T1000 (cell line): Measurements from ENCODE around the gene NTM.

Experiments used
- DNase-seq: peaks from one replicate; lab custom pipeline; 2025; ENCODE audit warnings: mixed read lengths; lab: John Stamatoyannopoulos, UW

NTM gene

DNA sequence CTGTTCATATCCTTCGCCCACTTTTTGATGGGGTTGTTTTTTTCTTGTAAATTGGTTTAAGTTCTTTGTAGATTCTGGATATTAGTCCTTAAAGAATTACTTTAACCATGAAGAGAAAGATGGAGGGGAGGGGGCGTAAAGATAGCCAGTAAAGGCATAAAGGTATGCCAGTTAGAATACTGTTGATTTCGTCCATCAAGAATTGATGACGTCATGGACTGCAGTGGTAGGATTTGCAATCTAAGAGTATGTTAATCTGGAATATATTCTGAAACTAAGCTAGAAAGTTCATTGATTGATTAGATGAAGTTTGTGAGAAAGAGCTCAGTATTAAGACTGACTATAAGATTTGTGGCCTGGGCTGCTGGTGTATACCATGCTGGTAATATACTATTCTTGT lies 856.1 kb downstream of the NTM start:
- no peak for DNase-seq

GRCh38 chr11:132228746-132229325 lies 858.4 kb downstream of the NTM start:
- no peak for DNase-seq

DNA sequence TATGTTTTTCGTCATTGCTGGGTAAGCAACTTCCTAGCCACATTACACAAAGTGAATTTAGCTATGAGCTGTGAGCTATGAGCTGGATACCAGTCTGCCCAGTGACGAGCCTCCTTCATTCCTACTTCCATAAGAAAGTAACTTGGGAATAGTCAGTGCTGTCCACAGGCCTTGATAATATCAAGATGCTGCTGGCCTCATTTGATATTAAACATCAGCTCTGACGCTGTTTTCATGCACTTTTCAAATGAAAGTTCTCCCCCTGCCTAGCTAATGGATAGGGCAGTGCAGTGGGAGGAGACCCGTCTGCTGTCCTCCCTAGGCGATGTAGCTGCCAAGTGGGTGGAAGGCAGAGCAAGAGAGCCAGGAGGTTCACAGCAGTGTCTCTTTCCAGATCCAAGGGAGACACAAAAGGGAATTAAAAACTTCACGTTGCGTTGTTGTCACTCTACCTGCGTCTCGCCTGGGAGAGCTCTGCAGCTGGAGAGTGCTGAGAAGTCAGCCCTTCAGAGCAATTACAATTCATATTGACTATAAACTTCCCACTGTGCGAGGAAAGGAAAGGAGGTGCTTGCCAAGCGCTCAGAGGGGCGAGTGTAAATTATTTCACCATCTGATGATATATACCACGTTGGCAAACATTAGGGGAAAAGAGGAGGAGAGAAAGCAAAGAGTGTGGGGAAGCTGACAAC lies 861.4 kb downstream of the NTM start:
- DNase-seq = no peak

DNA sequence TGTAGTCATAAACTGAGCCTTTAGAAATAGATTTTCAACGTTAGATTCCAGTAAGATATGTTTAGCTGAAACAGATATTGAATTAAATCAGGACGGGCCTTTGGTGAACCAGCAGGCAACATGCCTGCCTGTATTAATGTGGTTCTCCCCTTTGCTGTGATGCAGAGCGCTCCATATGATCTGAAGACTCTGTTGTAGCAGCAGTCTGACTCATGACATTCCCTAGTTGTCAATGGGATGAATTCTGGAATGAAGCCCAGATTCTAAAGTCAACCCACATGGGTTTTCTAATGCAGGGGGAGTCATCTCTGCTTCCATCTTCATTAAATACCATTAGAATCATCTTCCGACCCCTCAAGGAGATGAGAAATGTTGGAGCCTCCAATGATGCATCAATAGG lies 864.5 kb downstream of the NTM start:
- DNase-seq = no peak

DNA sequence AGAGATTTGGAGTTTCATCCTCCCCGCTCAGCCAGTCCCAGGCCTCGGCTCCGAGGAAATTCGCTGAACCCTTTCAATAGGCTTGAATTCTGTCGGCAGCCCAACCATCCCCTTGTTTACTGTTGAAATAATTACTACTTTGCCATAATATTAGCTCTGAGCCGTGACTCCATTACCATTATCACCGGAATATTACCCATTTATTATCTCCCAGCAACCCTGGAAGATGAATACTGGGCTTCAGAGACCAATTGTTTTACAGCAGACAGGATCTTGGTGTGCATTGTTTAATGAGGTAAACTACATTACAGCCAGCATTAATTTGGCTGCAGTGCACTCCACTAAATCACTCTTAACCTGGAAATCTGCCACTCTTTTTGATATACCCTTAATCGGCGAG lies 867.4 kb downstream of the NTM start:
- DNase-seq = no peak

- DNase-seq = no peak
These were observed 868.0 kb downstream of the NTM start for GRCh38 chr11:132238331-132238866.

DNA sequence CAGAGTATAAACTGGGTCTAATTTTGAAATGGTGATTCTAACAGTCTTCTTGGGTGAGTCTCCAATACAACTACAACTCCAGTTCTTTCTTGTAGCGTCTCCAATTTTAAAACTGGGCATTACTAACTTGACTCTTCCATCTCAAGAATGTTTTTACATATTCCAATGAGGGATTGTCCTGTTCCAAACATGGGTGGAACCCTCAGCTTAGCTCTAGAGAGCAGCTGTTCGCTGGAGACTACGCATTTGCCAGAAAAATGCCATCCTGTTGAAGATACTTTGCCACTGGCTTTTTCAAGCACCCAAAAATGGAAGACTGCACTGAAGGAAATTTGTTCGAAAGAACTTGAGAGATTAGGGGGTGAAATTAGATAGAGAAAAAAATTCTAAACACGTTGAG lies 870.0 kb downstream of the NTM start:
- no peak for DNase-seq

DNA sequence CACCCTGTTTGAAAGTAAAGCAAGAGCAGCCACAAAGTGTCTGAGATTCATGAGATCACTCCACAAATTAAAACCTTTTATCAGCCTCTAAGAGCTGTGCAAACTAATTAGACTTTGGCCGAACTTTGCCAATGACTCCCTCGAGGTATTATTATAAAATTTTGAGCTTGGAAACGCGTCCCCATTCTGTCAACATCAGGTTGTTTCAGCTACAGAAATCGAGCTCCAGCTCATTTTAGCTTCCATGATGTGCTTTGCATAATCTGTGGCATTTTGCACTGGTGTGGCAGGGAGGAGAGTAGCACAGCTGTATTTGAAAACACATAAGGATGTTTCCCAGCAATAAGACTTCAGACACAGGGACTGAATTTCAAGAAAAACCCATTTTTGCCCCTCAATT lies 872.2 kb downstream of the NTM start:
- DNase-seq = no peak

DNA sequence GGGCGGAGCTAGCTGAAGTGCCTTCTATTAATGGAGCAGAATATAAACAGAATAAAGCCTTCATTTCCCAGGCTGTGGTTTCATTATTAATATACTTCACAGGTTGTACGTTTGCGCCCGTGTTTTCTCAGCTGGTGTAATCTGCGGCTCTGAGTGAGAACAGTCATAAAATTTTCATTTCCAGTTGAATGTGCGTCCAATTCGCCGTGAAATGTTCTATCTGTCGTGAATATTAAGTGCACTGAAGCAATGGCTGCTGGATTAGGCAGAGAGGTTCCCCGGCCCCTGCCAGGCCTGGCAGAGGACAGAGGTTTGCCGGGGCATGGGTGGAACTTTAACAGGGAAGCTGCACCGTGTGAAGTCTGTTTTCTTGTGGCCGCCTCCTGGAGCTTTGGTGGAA lies 874.4 kb downstream of the NTM start:
- DNase-seq = no peak

GRCh38 chr11:132245403-132246385 lies 875.3 kb downstream of the NTM start:
- DNase-seq = no peak

GRCh38 chr11:132248580-132248979 lies 878.2 kb downstream of the NTM start:
- DNase-seq = no peak

GRCh38 chr11:132249256-132249655 lies 878.8 kb downstream of the NTM start:
- DNase-seq = no peak

DNA sequence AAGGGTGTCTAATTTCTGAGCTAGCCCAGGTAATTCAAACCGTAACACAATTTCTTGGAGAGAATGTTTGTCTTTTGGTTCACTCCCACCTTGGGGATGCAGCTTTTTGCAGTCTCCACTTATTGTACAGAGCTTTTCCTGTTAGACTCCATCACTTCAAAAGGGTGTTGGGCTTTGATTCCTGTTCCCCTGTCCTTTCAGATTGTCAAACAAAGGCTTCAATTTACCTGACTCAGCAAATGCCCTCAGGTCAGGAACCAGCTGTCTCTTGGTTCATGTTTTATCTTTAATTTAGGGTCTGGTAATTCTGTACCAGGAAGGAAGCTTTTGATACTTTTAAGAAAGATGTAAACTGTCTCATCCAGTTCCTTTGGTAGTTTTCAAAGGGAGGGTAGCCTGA lies 880.6 kb downstream of the NTM start:
- no peak for DNase-seq

GRCh38 chr11:132253469-132254264 lies 883.3 kb downstream of the NTM start:
- no peak for DNase-seq

- no peak for DNase-seq
These were observed 884.5 kb downstream of the NTM start for GRCh38 chr11:132254906-132255305.

DNA sequence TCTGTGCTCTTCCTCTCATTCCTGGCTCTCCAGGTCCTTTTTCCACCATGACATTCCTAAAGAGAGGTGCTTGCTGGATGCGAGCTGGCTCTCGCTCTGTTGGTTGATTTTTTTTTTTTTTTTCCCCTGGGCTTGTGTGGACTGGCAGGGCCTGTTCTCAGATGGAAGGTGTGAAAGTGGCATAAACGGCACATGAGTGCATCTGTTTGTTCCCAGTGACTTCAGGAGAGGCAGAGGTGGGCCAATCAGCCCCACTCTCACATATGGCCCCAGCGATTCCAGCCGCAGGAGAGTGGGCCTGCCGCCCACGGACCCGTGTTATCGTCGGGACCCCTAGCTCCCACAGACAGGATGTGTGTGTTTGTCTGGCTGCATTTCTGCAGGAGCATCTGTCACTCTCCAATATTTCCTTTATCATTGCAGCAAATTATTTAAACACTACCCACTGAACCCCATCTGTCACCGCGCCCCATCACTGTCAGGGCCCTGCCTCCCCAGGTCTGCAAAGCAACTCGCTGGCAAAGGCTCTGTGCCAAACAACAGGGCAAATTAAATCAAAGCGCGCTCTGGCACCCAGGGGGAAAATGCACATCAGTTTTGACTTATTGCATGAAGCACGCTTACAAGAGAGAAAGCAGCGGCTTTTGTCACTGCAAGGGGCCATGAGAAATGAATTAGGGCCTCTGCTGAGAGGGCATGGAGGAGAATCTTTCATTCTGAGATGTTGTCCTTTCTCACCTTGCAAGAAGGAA lies 886.3 kb downstream of the NTM start:
- DNase-seq = no peak

DNA sequence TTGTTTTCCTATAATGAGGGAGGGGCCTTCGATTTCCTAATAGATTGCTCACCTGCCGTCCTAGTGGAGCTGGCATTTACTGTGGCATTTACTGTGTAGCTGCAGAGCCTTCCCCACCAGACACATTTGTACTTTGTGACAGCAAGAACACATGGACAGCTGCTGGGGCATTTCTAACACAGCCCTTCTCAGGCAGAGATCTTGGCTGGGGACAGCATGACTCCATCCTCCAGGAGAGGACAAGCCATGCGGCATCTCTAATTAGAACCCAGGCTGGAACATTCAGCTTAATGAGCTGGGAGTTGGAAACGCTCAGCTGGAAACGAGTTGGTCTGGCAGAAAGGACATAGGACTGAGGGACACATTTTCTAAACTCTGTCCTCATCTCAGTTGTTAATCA lies 887.5 kb downstream of the NTM start:
- DNase-seq = no peak

GRCh38 chr11:132258875-132259274 lies 888.5 kb downstream of the NTM start:
- DNase-seq = no peak

- DNase-seq = no peak
These were observed 890.2 kb downstream of the NTM start for GRCh38 chr11:132260636-132261035.

GRCh38 chr11:132263241-132263640 lies 892.8 kb downstream of the NTM start:
- no peak for DNase-seq

DNA sequence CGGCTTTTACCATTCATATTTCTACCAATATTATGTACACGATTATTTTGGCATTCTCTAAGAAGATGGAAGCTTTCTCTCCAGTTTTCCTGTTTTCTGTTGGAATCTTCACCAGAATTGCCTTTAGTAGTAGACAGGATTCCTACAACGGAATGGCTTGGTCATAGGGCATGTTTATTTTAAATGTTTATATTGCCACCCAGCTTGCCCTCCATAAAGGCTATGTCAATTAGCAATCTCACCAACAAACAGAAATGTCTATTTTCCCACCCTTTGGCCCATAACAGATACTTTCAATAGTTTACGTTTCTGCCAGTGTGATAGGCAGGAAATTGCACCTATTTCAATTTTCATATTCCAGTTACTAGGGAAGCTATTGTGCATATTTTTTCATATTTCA lies 893.5 kb downstream of the NTM start:
- no peak for DNase-seq
